Measurements from ENCODE around the gene CYTH1.

Gene CYTH1

GRCh38 chr17:78669256-78669974, 112.7 kb downstream of the CYTH1 start:
- DNase-seq = no peak

GRCh38 chr17:78668847-78669246, 113.2 kb downstream of the CYTH1 start:
- no peak for DNase-seq

GRCh38 chr17:78667741-78668640, 114.1 kb downstream of the CYTH1 start:
- DNase-seq = no peak

GRCh38 chr17:78667091-78667490, 115.0 kb downstream of the CYTH1 start:
- no peak for DNase-seq

GRCh38 chr17:78665952-78666920, 115.8 kb downstream of the CYTH1 start:
- peak; percentile 52 for DNase-seq

- no peak for DNase-seq
These were observed 116.6 kb downstream of the CYTH1 start for GRCh38 chr17:78665387-78665951.

GRCh38 chr17:78664476-78665386, 117.3 kb downstream of the CYTH1 start:
- DNase-seq = no peak

- DNase-seq = no peak
These were observed 120.8 kb downstream of the CYTH1 start for GRCh38 chr17:78661093-78661770.

- DNase-seq = no peak
These were observed 122.5 kb downstream of the CYTH1 start for GRCh38 chr17:78659546-78659945.

- no peak for DNase-seq
These were observed 123.7 kb downstream of the CYTH1 start for GRCh38 chr17:78658281-78658785.

- DNase-seq = no peak
These were observed 126.7 kb downstream of the CYTH1 start for GRCh38 chr17:78655251-78655940.

GRCh38 chr17:78654325-78654724, 127.7 kb downstream of the CYTH1 start:
- DNase-seq = no peak

GRCh38 chr17:78653382-78653781, 128.7 kb downstream of the CYTH1 start:
- DNase-seq = no peak

GRCh38 chr17:78652913-78653312, 129.2 kb downstream of the CYTH1 start:
- no peak for DNase-seq

- no peak for DNase-seq
These were observed 130.0 kb downstream of the CYTH1 start for GRCh38 chr17:78652024-78652423.

GRCh38 chr17:78651554-78651953, 130.5 kb downstream of the CYTH1 start:
- DNase-seq = no peak

- DNase-seq = no peak
These were observed 131.9 kb downstream of the CYTH1 start for GRCh38 chr17:78650093-78650715.

GRCh38 chr17:78648293-78648692, 133.8 kb downstream of the CYTH1 start:
- DNase-seq = no peak

- DNase-seq = no peak
These were observed 135.0 kb downstream of the CYTH1 start for GRCh38 chr17:78647032-78647431.

Data from activated CD4-positive, CD25-positive, alpha-beta regulatory T cell treated with anti-CD3 and anti-CD28 coated beads, Interleukin-2, amount 50 U/mL, for 72 hours (primary cell).